Uterus (tissue), 4 donors: ENCODE data around the gene CNTFR. TPM values are rescaled to one million over a fixed set of nuclear protein-coding genes. Genes with fewer than 3 reads are reported as not detected.

Experiments used
- DNase-seq, 2 donors: peaks; one replicate each; pipeline ENCODE4 v3.0.0-alpha.2; 2019 to 2020
- H3K27ac ChIP-seq, 2 donors: fragments of 200-600 bp; sonication (generic); 1 replicate in 1 of 2; 2 replicates in 1 of 2; pipeline ENCODE4 v1.5.1; 2016 to 2018
- H3K27me3 ChIP-seq, 2 donors: fragments of 200-600 bp; sonication (generic); one replicate each; pipeline ENCODE4 v1.5.1; 2018 to 2019; ENCODE audit warnings: control low read depth in 1 of 2
- H3K36me3 ChIP-seq, 2 donors: fragments of 200-600 bp; sonication (generic); one replicate each; pipeline ENCODE4 v1.5.1; 2019; ENCODE audit warnings: control low read depth in 1 of 2
- H3K4me1 ChIP-seq, 2 donors: fragments of 200-600 bp; sonication (generic); one replicate each; pipeline ENCODE4 v1.5.1; 2018 to 2019; ENCODE audit warnings: control low read depth in 1 of 2
- H3K4me3 ChIP-seq, 2 donors: fragments of 200-600 bp; sonication (generic); 1 replicate in 1 of 2; 2 replicates in 1 of 2; pipeline ENCODE4 v1.5.1; 2018 to 2019; ENCODE audit warnings: mild to moderate bottlenecking in 1 of 2
- H3K9me3 ChIP-seq, 2 donors: fragments of 200-600 bp; sonication (generic); one replicate each; pipeline ENCODE4 v1.5.1; 2019; ENCODE audit warnings: control low read depth in 1 of 2
- POLR2A ChIP-seq, 2 donors: fragments of 450-650 bp; IDR thresholded peaks; one replicate each; pipeline ENCODE4 v1.6.1; 2016; ENCODE audit warnings: antibody characterized with exemption in 2 of 2, mild to moderate bottlenecking in 1 of 2, moderate library complexity in 1 of 2
- intact Hi-C: fragments of 100-400 bp; cut with DNase I; formaldehyde crosslinking; loops from one replicate; pipeline ENCODE4 v1.15.1; 2023; ENCODE audit warnings: low total_unique reads
- total RNA-seq, 4 donors: library from RNA; depleted of rRNA in 3 of 4; stranded (reverse); fragments of >200 nt in 3 of 4; gene quantifications; one replicate each; pipeline versions ENCODE4 v1.1.0 to v1.2.4, GENCODE V29; 2014 to 2023
- TF ChIP-seq, protein P1 (sequence below), 4 experiments: fragments of 200-600 bp in 2 of 4; fragments of 450-650 bp in 2 of 4; sonication (generic) in 2 of 4; IDR thresholded peaks; one replicate each; pipeline ENCODE4 v1.5.1; 2016 to 2019; ENCODE audit warnings: antibody characterized with exemption in 4 of 4, mild to moderate bottlenecking in 2 of 4, moderate library complexity in 1 of 4
- donor health status: DM: yes; HTN: yes; CAD: no.

Gene CNTFR
- total RNA-seq, 4 donors from 2014 or later = 0.59 to 14.7 (median 6.6) TPM; not detected in 1

DNA sequence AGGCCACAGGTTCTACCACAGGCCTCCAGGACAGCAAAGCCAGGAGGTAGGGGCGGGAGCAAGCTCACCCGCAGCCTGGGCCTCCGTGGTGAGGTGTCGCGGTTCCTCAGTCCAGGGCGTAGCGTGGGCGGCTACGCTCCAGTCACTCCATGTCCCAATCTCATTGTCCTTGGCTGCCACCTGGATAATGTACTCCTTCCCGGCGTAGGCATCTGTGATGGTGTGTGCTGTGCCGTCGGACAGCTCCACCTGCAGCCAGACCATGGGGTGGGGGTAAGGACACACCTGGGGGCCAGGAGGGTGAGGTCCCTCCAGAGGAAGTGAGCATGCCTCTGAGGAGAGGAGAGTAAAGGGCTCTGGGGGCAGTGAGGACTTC is 36.9 kb downstream of the CNTFR start:
- intact Hi-C loops = no loop called here
- Histone ChIP-seq H3K4me3 (no peak overlapping the region), H3K27me3 (no peaks in the 10 kb centered on the region), H3K9me3 (no peaks in the 10 kb centered on the region), H3K4me1 (no peaks in the 10 kb centered on the region), H3K27ac (no peak overlapping the region), H3K36me3 (no peaks in the 10 kb centered on the region)
- DNase-seq = no peak
- TF ChIP-seq POLR2A (IDR thresholded peaks at IDR 0.05) = no peak
- TF ChIP-seq, protein P1, sequence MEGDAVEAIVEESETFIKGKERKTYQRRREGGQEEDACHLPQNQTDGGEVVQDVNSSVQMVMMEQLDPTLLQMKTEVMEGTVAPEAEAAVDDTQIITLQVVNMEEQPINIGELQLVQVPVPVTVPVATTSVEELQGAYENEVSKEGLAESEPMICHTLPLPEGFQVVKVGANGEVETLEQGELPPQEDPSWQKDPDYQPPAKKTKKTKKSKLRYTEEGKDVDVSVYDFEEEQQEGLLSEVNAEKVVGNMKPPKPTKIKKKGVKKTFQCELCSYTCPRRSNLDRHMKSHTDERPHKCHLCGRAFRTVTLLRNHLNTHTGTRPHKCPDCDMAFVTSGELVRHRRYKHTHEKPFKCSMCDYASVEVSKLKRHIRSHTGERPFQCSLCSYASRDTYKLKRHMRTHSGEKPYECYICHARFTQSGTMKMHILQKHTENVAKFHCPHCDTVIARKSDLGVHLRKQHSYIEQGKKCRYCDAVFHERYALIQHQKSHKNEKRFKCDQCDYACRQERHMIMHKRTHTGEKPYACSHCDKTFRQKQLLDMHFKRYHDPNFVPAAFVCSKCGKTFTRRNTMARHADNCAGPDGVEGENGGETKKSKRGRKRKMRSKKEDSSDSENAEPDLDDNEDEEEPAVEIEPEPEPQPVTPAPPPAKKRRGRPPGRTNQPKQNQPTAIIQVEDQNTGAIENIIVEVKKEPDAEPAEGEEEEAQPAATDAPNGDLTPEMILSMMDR (IDR thresholded peaks at IDR 0.05) = no peak

DNA sequence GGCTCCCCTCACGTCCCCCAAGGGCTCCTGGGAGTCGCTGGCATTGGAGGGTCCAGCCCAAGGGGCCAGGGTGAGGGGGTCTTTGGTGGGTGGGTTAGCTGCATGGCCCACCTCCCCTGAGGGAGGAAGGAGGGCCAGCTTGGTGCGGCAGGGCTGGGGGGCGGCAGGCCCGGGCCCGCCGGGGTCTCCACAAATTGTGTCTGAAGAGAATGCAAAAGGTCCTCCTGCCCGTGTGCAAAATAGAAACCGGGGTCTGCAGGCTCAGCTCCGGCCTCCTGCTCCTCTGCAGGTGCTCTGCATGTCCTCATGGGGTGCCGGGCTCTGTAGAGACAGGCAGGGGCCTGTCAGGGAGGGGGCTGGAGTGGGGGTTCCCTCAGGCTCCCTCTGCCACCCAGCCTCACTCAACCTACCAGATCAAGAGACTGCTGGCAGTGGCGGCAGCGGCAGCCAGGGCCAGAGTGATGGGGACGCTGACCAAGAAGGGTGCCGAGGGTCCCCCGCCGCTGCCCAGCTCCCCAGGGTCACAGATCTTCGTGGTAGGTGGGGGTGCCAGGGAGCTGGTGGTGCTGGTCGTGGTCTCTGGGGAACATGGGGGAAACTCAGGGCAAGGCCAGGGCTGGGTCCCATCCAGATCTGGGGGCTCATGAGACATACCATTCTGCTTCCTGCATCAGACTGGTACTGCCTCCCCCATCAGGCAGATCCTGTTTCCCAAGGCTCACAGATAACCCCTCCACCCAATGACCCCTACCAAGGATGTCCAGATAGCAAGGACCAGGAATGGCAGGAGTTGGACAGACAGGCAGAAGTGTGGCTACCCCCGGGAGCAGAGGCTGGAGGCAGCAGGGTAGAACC is 37.5 kb downstream of the CNTFR start:
- TF ChIP-seq, protein P1 (IDR thresholded peaks at IDR 0.05) = no peak
- no peak for TF ChIP-seq POLR2A (IDR thresholded peaks at IDR 0.05)
- intact Hi-C loops = no loop called here
- Histone ChIP-seq H3K9me3 (no peaks in the 10 kb centered on the region), H3K27ac (no peak overlapping the region), H3K4me1 (no peaks in the 10 kb centered on the region), H3K36me3 (no peaks in the 10 kb centered on the region), H3K4me3 (no peak overlapping the region), H3K27me3 (no peaks in the 10 kb centered on the region)
- DNase-seq = no peak

GRCh38 chr9:34550681-34551270 is 38.7 kb downstream of the CNTFR start:
- Histone ChIP-seq H3K4me3 (no peak overlapping the region), H3K36me3 (no peaks in the 10 kb centered on the region), H3K27ac (no peak overlapping the region), H3K27me3 (no peaks in the 10 kb centered on the region), H3K4me1 (no peaks in the 10 kb centered on the region), H3K9me3 (no peaks in the 10 kb centered on the region)
- intact Hi-C loops = no loop called here
- no peak for TF ChIP-seq POLR2A (IDR thresholded peaks at IDR 0.05)
- TF ChIP-seq, protein P1 (IDR thresholded peaks at IDR 0.05) = no peak
- no peak for DNase-seq

GRCh38 chr9:34550016-34550680 is 39.4 kb downstream of the CNTFR start:
- intact Hi-C loops = no loop called here
- Histone ChIP-seq H3K4me3 (no peak overlapping the region), H3K4me1 (no peaks in the 10 kb centered on the region), H3K27me3 (no peaks in the 10 kb centered on the region), H3K27ac (no peak overlapping the region), H3K36me3 (no peaks in the 10 kb centered on the region), H3K9me3 (no peaks in the 10 kb centered on the region)
- DNase-seq = no peak
- TF ChIP-seq, protein P1 (IDR thresholded peaks at IDR 0.05) = no peak
- TF ChIP-seq POLR2A (IDR thresholded peaks at IDR 0.05) = no peak

GRCh38 chr9:34549407-34549732 is 40.2 kb downstream of the CNTFR start:
- H3K4me1 ChIP-seq = no peaks in the 10 kb centered on the region
- no peak for DNase-seq
- TF ChIP-seq POLR2A (IDR thresholded peaks at IDR 0.05) = no peak
- TF ChIP-seq, protein P1 (IDR thresholded peaks at IDR 0.05) = no peak
- no peaks in the 10 kb centered on the region for H3K9me3 ChIP-seq
- no peak overlapping the region for H3K4me3 ChIP-seq
- H3K36me3 ChIP-seq = no peaks in the 10 kb centered on the region
- no peak overlapping the region for H3K27ac ChIP-seq
- intact Hi-C loops = no loop called here
- H3K27me3 ChIP-seq = no peaks in the 10 kb centered on the region
